HG03457 (cell line): ENCODE measurements around the gene CRYBG2.
A peak's percentile ranks its signal among the peaks of the same experiment; 100 is the strongest.

Experiments used
- ATAC-seq: cut with Tn5 transposase; IDR thresholded peaks from one replicate; pipeline ENCODE4 v1.9.1; 2021; ENCODE audit warnings: moderate number of reproducible peaks; ENCODE audit not compliant: unreplicated experiment

Gene CRYBG2

GRCh38 chr1:26282401-26282918, 71.5 kb downstream of the CRYBG2 start:
- no peak for ATAC-seq

GRCh38 chr1:26281971-26282370, 72.0 kb downstream of the CRYBG2 start:
- no peak for ATAC-seq

GRCh38 chr1:26281091-26281958, 72.6 kb downstream of the CRYBG2 start:
- no peak for ATAC-seq

- no peak for ATAC-seq
Observed at GRCh38 chr1:26280333-26281042, 73.4 kb downstream of the CRYBG2 start.

GRCh38 chr1:26279456-26280332, 74.2 kb downstream of the CRYBG2 start, which contains the start of gene SH3BGRL3:
SH3BGRL3 (plus strand) TSS chr1:26280086; CDS start chr1:26280156, 70 bp downstream.
- ATAC-seq = peak; percentile 36

GRCh38 chr1:26278724-26279455, 75.0 kb downstream of the CRYBG2 start:
- no peak for ATAC-seq

GRCh38 chr1:26278303-26278702, 75.6 kb downstream of the CRYBG2 start:
- no peak for ATAC-seq

GRCh38 chr1:26277719-26278118, 76.2 kb downstream of the CRYBG2 start:
- ATAC-seq = no peak

GRCh38 chr1:26277261-26277661, 76.7 kb downstream of the CRYBG2 start:
- no peak for ATAC-seq

- ATAC-seq = no peak
Observed at GRCh38 chr1:26276432-26276838, 77.5 kb downstream of the CRYBG2 start.

GRCh38 chr1:26275580-26276431, 78.1 kb downstream of the CRYBG2 start:
- ATAC-seq = no peak

- ATAC-seq = no peak
Observed at GRCh38 chr1:26274801-26275425, 79.0 kb downstream of the CRYBG2 start.
